Right ventricle myocardium superior (tissue), 1 donor: Measurements from ENCODE around the gene TMEM50A. TPM values are rescaled to one million over a fixed set of nuclear protein-coding genes. Genes with fewer than 3 reads are reported as not detected.

Source experiments
- total RNA-seq: library from RNA; stranded (reverse); fragmentation: NEBNext Ultra II Directional; extraction: Animal tissue kit (Norgen Biotek cat#: 25700); gene quantifications from one replicate; pipeline ENCODE4 v1.2.1, GENCODE V29; 2021
- donor health status: DM: no; HTN: yes; CAD: no; lungs with severe emphysema.

TMEM50A gene
- total RNA-seq, 1 donor from 2014 or later: 73.5 TPM

Other genes with a start within 250 kb of the TMEM50A start
- gene SYF2, start 105.8 kb upstream of the TMEM50A start, total RNA-seq: 31.1 TPM
- gene RSRP1, start 90.9 kb upstream of the TMEM50A start, total RNA-seq: 35.5 TPM
- not detected for gene RHD, start 65.8 kb upstream of the TMEM50A start, total RNA-seq
- gene RHCE, start 82.5 kb downstream of the TMEM50A start, total RNA-seq: 1.0 TPM
- 14.8 TPM for gene MACO1, start 92.6 kb downstream of the TMEM50A start, total RNA-seq
- 11.8 TPM for gene LDLRAP1, start 205.3 kb downstream of the TMEM50A start, total RNA-seq